HG03095 (cell line): ENCODE measurements around the gene NACC1.

Experiments
- ATAC-seq: cut with Tn5 transposase; IDR thresholded peaks from one replicate; pipeline ENCODE4 v1.9.1; 2021; ENCODE audit warnings: moderate library complexity; ENCODE audit not compliant: unreplicated experiment

Gene NACC1

DNA sequence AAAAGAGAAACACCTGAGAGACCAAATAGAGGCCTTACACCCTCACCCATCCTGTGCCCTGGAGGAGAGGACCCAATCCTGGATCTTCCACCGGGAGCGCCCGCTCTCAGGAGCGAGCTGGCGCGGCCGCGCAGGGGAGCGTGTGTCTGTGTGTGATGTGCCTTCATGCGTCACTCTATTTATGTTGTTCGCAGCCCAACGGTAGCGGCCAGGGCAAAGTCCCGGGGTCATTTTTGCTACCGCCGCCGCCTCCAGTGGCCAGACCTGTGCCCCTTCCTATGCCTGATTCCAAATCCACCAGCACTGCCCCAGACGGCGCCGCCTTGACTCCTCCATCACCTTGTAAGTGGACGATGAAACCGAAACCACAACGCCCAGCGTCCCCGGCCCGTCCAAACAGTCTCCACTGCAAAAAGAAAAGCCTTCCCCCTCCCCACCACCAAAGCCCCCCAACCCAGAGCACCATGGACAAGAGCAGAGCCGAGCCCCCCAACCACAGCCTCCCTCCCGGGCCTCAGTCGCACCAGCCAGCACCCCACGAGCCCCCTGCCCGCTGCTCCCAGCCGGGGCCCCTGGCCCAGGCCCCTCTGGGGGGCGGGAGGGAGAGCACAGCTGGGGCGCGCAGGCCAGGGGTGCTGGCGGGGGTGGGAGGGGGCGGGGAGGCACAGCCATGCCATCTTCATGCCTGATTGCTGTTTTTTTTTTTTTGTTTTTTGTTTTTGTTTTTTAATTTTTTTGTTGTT lies 30.1 kb upstream of the NACC1 start:
- ATAC-seq = no peak

DNA sequence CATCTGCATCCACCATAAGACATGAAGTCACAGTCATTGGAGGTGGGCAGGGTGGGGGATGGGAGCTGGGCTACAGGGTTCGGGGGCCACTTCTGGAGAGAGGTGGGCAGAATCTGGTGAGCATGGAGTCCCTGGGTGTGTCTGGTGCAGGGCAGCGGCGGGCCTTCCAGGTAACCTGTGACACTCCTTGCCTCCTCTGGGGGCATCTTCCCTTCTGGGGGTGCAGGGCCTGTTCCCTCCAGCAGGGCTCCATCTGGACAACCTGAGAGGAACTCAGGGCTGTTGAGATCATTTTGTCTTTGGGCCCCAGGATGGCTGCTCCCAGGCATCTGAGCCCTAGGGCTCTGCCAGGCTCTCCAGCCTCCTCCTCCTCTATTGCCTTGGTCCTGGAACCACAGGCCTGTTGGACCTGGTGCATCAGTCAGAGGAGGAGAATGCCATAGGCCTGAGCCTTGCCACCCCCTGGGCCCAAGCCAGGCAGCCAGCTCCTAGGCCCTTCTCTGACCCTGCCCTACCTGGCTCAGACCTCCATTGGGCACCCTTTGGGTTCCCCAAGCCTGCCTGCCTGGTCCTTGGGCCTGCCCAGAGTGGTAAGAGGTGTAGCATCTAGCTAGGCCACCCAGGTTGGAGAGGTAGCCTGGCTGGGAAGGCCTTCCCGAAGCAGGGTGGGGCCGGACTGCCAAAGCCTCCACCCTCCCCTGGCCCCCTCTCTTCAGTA lies 28.8 kb upstream of the NACC1 start:
- no peak for ATAC-seq

DNA sequence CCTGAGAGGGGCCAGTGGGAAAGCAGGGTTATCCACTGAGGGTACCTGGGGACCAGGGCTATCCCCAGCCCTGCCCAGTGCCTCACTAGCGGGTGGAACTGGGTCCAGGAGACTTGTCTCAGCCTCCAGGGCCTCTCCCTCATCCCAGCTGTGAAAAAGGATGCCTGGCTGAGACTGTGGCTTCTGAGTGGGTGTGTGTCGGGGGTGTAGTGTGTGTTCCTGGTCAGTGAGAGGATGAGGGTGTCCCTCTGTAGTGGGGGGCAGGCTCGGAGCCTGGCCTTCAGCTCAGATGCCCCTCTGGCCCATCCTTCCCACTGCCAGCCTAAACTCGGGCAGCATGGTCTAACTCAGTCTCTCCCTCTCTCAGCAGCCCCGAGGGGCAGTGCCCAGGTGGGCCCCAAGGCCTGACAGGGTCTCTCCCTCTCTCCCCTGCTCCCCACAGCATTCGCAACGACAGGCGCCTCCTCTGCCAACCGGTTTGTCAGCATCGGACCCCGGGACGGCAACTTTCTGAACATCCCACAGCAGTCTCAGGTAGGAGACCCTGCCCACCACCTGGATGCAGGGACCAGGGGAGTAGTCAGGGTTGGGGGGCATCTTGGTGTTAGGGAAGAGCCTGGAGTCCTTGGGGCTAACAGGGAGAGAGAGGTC lies 28.1 kb upstream of the NACC1 start:
- ATAC-seq = no peak

DNA sequence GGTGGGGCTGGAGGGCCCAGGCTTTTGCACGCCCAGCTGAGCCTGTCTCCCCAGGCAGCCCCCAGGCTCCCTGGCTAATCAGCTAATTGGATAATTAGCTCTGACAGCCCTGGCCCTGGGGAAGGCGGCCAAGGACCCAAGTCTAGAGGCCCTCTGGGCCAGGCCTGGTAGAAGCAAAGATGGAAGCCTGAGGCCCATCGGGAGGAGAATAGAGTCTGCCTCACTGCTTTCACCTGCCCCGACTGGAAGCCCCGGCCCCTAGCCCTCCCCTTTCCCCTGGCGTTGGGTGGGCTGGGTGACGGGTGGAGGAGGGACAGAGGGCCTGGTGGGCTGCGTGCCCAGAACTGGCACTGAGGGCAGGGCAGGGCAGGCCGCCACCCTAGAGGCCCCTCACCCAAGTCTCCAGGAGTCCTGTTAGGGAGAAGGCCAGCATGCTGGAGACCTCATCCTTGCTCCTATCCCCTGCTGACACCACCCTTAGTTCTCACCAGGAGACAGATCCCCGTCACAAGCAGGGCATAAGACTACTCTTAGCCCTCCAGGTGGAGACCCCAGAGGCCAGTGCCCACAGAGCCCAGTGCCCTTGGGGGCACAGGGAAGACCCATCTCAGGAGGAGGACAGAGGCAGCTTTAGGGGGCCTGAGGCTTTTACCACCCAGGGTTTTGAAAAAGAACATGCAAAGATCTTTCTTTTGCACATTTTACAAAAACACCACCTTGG lies 27.4 kb upstream of the NACC1 start:
- no peak for ATAC-seq

DNA sequence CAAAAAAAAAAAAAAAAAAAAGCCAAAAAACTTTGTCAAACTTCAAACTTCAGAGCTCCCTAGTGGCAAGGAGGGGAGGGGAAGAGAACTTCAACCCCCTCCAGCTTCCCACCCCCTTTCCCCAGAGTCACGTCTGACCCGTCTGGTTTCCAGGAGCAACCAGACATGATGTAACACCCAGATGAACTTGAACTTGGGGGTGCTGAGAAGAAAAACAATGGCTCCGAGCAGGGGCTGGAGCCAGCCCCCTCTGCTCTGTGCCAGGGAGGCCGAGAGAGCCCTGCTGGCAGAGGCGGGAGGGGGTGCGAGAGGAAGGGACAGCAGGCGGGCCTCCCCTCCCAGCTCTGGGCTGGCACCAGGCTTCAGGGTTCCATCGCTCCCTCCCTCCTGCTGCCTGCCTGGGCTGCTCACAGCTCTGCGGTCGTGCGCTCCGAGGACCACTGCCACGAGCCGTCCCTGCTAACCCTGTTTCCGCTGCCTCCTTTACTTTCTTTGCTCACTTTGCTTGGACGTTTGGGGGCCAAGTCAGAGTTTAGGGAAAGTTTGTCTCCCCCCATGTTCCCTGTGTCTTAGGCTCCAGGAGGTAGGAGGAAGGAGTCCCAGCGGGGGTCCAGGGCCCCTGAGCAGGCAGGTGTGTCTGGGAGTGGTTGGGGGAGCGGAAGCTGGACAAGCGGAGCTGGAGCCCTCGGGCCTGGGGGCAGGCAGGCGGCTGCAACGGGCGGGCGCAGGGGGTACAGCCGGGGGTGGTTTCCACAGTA lies 26.5 kb upstream of the NACC1 start:
- ATAC-seq = no peak

DNA sequence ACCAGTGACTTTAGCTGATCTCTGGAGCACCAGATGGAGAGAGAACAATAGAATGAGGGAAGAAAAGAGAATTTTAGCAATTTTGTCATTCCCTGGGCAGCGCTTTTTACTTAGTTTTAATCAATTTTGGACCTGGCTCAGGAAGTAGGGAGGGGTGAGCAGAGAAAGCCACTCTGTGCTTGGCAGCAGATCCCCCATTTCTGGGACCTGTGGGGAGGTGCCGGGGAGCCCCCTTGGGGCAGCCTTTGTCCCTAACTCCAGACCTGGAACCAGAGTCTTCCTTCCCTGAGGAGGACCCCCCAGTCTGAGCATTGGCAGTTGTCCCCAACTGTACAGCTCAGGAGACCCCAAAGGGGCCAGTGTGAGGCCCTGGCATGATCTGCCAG lies 25.9 kb upstream of the NACC1 start:
- no peak for ATAC-seq

DNA sequence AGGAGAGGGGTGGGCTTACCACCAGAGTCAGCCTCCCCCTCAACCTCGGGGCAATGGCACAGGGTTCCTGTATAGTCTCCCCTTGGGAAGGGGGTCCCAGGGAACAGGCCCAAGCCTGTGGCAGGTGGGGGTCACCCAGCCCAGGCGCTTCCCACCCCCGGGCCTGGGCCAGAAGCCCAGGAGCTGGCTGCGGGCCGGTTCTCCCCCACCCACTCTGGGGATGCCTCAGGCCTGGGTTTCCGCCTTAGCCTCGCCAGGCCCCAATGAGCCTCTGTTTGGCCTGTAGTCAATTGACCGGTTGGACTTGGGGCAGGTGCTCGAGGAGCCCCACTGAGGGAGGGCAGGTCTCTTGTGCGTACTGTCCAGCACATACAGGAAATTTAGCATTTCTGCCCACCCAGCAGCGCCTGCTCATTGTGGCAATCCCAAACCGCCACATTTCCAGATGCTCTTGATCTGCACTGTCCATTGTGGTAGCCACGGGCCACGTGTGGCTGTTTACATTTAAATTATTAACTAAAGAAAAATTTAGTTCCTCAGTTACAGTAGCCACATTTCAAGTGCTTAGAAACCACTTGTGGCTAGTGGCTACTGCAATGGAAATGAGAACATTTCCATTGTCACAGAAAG lies 25.3 kb upstream of the NACC1 start:
- ATAC-seq = no peak

DNA sequence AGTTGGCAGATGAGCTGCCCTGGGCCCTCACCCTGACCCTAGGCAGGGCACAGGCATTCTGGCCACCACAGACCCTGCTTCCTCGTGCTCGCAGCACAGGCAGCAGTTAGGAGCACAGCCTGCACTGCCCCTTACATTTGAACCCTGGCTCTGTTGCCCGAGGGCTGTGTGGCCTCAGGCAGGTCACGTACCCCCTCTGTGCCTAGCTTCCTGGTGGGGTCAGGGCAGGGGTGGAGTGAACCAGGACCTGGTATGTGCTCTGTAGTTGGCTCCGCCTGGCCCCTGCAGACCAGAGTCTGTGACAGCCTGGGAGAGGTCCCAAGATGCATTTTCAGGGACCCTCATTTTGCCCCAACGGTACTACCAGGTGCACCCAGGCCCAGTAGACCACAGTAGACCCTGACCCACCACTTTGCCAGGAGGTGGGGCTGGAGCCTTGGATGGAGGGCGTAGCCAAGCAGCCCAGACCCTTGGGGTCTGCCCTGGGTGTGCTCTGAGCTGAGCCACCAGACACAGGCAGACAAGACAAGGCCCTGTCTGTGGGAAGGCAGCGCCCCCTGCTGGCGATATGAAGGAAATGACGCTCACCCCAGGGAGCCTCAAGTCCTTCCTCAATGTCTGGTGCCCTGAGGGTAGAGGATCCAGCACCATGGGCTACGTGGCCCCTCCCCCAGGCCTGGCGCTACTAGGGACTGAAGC lies 24.5 kb upstream of the NACC1 start:
- no peak for ATAC-seq

DNA sequence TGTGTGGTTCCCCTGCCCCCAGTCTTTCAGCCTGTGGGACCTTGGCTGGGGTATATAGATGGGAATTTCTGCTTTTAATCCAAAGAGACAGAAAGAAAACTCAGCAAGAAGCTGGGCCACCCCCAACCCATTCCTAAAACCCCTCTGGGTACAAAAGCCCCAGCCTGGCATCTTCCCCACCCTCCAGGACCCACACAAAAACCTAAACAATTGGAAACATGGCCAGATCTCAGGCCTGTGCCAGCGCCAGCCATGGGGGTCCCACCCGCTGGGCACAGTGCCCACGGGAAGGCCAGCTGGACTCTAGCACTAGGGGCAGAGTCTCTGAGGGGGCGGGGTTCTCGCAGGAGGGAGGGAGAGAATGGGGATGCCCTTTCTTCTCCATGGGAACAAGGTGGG lies 24.0 kb upstream of the NACC1 start:
- no peak for ATAC-seq

DNA sequence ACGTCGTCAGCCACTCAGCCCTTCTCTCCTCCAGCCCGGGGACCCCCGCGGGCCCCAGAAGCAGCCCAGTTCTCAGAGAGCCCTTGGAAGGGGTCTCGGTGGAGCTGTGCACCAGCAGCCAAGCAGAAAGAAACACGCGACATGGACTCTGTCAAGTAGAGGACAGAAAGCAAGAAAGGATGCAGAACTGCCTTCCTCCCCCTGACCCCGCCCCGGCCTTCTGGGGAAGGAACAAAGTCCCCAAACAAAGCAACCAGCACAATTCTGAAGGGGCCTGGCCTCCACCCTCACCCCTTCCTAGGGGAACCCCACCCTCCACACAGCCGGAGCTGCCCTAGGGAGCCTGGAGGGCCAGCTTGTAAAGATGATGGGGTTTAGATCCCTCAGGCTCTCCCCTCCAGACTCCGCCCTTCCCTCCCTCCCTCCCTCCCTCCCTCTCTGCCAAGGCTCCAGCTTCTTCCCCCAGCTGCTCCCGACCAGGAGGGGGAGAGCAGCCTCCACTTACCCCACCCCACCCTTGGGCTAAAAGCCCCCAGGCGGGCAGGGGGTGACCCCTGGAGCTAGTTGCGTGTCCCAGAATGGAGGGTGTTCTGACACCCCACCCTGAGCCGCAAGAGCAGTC lies 23.2 kb upstream of the NACC1 start:
- no peak for ATAC-seq

DNA sequence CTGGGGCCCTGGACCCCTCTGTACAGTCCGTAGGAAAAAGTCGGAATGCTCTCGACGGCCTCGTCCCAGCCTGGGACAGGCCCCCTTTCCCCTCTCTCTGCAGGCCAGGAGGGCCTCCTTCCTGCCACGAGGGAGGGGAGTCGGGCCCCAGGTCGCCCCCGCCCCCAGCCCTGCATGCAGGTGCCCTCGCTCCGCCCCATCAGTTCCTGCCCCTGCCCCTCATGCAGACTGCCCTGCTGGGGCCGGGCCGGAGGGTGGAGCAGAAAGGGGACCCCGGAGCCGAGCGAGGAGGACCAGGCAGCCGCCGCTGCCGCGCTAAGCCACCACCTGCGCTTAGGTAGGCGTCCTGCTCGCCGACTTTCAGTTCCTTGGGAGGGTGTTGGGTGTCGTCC lies 22.7 kb upstream of the NACC1 start:
- ATAC-seq = no peak

DNA sequence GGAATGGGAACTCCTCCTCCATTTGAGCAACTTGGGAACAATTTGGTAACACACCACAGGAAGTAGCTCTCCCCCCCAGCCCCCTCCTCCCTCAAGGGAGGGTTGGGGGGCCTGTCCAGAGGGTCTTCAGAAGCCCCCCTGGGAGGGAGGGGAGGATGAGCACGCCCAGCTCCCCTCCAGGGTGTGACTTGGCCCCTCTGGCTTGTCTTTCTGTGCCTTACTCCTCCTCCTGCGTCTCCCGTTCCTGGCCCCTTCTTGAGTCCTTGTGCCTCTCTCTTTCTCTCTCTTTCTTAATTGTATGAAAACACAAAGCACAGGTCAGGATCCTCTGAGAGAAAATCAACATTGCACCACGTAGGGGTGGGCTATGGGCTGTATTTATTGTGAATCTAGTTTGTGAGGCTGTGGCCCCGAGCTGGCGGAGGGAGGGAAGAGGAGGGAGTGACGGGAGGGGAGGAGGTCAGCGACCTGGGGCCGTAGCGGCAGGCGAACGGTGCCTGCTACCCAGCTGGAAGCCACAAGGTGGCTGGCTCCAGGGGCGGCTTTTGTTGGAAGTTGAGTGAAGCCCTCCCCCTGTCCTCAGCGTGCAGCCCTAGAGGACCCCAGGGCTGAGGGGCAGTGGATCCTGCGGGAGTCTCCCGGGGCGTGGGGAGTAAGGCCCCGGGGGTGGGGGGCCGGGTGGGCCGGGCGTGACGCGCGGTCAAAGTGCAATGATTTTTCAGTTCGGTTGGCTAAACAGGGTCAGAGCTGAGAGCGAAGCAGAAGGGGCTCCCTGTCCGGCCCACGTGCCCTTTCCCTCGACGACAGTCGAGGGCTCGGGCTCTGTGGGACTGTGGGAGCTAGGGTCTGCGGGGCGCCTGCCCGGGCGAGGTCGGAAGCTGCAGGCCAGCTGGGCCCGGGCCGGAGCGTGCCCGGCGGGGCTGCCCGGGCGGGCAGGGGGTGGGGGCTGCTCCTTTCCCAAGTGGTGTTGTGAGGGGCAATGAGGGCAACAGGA lies 21.8 kb upstream of the NACC1 start:
- ATAC-seq = no peak

DNA sequence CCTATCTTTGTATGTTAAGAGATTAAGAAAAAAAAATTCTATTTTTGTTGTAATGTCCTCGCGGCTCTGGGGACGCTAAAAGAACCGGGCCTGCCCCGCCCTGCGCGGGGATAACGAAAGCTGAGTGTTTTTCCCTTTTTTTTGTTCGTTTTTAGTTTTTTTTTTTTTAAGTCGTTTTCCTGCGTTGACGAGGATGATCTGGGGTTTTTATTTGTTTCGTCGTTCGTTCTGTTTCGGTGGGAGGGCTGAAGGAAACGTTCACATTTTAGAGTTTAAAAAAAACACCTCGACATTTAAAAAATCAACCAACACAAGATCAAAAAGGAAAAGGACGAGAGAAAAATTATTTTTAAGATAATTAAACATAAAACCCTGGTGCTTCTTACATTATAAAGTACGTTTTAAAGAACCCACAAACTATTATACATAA lies 21.0 kb upstream of the NACC1 start:
- no peak for ATAC-seq

DNA sequence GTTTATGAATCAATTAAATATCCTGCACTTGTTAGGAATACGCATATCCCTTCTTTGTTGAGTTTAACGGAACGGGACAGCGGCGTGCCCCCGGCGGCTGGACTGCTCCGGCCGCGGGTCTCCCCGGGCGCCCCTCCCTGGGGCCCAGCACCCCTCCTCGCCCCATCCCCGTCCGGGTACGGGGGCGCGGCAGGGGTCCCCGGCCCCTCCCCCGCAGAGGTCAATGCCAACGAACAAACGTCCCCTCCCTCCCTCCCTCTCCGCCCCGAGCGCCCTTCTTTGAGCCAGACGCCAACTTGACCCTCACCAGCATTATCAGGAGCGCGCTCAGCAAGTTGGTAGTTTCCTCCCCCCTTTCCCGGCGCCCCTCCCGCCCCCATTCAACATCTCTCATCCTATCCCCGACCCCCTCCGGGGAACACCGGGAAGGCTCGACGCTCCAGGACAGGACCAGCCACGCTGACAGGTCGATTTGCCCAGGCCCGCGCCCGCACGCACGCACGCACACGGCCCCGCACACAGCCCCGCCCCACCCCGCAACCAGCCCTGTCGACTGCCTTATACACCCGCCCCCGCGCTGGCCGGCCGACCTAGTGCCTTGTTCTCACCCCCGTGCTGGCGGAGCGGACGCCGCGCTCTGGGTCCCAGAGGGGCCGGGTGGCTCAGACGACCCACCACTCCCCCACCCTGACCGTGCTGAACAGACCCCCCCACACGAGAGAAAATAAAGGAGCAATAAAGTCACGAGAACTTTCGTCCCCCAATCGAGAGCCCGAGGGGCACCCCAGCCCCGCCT lies 20.4 kb upstream of the NACC1 start:
- no peak for ATAC-seq

DNA sequence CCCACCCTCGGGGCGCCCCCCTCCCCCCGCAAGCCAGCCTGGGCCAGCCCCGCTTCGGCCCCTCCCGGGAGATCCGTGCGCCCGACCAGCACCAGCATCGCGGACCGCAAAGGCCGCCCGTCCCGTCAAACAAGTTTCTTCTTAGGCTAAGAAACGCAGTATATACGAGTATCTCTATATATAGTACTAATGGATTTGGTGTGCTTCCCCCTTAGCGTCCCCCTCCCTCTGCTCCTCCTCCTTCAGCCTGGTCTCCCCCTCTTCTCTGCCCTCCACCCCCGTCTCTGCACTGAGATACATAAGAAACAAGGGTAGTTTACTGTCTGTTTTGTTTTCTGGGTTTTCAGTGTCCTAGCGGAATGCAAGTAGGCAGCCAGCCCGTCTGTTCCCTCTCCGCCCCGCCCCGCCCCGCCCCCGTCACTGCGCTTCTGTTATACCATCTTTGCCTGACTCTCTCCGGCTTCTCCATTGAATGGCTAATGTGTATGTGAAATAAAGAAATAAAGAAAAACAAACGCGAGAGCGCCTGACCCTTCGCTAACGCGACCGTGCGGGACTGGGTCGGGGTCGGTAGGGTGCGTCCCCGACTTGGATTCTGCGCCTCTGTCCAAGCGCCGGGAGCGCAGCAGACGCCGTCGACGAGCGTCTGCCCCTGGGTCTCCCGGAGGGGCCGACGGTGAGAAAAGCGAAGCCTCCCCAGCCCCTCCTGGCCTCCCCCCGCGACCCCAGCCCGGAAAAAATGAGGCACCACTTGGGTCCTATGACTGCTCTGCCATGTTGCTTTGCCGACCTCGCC lies 19.6 kb upstream of the NACC1 start:
- no peak for ATAC-seq
